HG03469 (cell line): Measurements from ENCODE around the gene KAZN.

ENCODE experiments used
- ATAC-seq: cut with Tn5 transposase; IDR thresholded peaks from one replicate; pipeline ENCODE4 v1.9.1; 2021; ENCODE audit warnings: mild to moderate bottlenecking, moderate library complexity, moderate number of reproducible peaks; ENCODE audit not compliant: unreplicated experiment

Gene KAZN

DNA sequence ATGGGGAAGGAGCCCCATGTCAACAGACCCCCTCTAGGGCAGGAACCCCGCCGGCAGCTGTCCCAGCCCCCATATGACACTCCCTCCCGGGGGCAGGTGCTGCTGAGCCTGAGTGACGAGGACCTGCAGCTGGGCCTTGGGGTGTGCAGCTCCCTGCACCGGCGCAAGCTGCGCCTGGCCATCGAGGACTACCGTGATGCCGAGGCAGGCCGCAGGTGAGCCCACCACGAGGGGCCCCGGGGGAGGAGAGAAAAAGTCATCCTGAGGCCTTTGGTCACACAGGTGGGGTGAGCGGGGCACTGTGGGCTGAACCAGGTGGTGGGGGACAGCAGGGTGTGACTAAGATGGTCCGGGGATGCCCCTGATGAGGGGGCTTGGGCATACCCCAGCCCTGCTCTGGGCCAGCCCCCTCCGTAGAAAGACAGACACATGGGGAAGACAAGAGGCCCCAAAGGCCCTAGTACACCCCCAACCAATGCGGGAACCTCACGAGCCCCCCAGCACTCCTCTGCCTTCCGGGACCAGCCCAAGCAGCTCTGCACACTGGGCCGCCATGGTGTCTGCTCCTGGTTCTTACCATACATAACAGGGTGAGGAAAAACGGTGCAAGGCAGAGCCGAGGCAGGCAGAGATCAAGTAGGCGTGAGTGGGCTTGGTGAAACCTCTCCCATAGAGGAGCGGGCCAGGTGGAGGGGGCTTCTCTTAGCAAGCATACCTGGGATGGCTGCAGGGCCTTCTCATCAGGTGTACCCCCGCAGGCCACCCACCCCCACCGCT, 496.4 kb downstream of the KAZN start:
- ATAC-seq: no peak

DNA sequence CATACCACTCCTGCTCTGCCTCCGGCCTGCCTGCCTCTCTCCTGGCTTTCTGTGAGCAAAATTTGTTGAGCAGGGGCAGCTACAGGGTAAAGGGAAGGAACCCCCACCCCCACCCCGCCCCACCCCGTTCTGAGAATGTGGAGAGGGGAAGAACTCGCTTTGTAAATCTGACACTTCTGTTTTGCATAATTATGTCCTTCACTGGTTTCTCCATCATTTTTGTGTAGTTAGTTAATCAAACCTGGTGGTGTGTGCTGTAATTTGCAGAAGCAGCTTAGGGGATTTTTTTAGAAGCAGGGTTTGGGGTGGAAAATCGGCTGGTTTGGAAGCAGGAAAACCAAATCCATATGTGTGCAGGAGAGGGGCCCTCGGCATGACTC, 497.0 kb downstream of the KAZN start:
- ATAC-seq: no peak

GRCh38 chr1:15096293-15096692, 497.8 kb downstream of the KAZN start:
- ATAC-seq: no peak

DNA sequence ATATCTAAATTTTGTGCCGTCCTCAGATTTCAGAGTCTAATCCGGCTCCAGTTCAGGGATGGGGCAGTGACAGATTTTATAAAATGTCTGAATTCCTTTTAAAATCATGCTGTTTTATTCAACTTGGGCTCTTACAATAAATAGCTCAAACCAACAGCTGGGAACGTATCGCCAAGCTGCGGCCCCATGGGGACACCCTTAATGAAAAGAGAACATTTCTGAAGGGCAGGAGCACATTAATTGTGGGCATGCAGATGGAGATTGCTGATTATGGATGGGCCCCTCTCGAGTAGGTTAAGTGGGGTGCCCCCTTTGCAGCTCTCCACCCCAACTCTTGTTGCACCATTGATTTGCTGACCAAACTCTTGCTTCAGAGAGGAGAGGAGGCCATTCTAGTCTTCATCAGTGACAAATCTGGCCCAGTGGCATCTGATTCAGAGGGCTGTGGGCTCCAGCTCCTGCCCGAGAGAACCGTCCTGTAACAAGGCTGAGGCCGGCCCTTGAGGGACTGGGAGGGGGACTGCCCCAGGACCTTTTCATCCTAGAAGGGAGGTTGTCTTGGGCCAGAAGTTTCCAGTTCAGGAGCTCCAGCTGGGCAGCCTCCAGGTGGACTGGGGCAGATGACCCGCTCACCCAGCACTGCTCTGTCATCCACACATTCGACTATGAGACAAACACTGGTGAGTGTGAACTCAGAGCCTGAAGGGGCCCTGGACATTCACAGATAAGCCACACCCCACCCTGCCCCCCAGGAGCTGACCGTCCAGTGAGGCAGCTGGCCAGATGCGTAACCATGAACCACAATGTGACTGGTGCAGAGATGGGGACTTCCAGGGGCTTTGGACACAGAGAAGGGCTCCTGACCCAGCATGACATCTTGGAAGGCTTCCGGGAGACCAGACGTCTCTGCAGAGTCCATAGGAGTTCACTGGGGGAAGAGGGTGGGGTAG, 500.0 kb downstream of the KAZN start:
- no peak for ATAC-seq

DNA sequence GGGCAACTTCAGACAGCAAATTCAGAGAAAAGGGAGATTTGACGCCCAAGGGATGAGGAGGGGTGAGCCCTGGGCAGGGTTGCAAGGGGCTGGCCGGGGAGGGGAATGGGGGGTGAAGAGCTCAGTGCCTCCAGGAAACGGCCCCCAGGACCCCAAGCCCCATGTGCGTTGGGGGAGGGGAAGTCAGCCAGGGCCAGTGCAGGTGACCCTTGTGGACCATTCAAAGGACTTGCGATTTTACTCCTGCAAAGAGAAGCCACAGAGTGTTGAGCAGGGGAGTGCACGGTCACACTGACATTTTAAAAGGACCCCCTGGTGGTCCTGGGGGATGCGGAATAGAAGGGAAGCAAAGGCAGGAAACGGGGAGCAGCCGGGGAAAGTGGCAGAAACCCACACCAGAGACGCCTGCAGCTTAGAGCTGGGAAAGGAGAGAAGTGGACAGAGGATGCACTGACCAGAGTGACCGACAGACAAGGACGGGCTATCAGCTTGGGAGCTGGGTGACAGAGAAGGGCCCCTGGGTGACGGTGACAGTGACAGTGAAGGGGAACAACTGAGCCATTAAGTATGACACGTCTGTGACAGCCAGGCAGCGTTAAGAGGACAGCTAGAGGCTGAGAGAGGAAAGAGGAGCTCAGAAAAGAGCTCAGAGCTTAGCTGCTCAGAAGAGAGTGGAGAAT, 501.1 kb downstream of the KAZN start:
- ATAC-seq: no peak

GRCh38 chr1:15100121-15100879, 501.8 kb downstream of the KAZN start:
- ATAC-seq: no peak

GRCh38 chr1:15100880-15101760, 502.6 kb downstream of the KAZN start:
- ATAC-seq: no peak

- ATAC-seq: no peak
Observed at GRCh38 chr1:15101801-15102200, 503.3 kb downstream of the KAZN start.

- ATAC-seq: no peak
Observed at GRCh38 chr1:15102646-15103045, 504.2 kb downstream of the KAZN start.

DNA sequence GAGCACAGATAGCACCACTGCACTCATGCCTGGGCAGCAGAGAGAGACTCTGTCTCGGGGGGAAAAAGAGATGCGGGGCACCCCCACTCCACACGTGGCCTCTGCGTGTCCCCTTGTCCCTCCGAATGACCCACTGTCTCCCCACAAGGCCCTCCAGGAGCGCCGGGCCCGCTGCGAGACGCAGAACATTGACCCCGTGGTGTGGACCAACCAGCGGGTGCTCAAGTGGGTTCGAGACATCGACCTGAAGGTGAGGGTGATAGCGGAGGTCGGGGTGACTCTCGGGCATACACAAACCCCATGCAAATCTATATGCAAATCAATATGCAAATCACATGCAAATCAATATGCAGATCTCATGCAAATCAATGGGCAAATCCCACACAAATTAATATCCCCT, 504.7 kb downstream of the KAZN start:
- no peak for ATAC-seq

GRCh38 chr1:15103906-15104305, 505.4 kb downstream of the KAZN start:
- no peak for ATAC-seq

DNA sequence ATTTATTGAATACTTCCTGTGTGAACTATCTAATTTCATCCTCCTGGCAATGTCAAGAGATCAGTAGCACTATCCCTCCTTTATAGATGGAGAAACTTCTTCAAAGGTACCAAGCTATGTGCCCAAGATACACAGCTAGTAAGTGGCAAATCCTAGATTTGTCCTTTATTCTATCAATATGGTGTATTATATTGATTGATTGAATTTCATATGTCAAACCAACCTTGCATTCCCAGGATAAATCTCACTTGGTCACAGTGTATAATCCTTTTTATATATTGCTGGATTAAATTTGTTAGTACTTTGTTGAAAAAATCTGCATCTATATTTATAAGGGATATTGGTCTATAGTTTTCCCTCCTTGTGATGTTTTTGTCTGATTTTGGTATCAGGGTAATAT, 506.3 kb downstream of the KAZN start:
- no peak for ATAC-seq

DNA sequence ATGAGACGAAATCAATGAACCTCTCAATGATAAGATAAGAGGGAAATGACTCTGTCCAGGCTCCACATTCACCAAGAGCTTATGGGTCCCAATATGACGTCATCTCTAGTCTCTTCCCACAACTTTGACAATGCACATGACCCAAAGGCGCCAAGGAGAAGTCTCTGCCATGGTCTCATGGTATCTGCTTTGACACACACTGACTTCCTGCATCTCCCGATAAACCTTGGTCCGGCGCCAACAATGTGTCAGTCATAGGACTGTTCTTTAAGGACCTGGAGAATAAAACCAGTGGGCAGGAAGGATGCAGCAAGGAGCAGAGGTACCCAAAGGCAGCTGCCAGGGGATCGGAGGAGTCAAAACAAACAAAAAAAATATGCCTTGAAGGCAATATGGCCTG, 508.1 kb downstream of the KAZN start:
- no peak for ATAC-seq

DNA sequence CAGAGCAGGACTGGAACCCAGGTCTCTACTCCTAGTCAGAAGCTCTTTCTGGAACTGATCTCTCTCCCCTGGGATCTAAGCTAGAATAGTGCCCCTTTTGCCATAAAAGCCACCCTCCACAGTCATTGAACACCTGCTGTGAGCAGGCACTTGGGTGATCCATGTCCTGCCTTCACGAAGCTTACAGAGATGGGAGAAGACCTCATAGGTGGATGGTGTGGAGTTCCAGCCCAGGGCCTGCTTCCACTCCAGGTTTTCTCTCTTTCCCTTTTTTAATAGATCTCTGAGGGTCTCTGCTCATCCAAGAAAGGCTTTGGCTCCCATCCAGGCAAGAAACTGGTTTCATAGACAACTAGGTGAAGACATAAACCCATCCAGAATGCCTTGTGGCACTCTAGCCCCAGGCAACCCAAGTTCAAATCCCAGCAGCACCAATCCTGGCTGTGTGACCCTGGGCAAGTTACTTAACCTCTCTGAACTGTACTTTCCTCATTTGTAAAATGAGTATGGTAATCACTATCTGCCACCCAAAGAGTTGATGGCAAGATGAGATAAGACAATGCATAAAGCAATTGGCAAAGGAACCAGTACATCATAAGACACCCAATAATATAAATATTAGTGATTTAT, 508.7 kb downstream of the KAZN start:
- no peak for ATAC-seq

DNA sequence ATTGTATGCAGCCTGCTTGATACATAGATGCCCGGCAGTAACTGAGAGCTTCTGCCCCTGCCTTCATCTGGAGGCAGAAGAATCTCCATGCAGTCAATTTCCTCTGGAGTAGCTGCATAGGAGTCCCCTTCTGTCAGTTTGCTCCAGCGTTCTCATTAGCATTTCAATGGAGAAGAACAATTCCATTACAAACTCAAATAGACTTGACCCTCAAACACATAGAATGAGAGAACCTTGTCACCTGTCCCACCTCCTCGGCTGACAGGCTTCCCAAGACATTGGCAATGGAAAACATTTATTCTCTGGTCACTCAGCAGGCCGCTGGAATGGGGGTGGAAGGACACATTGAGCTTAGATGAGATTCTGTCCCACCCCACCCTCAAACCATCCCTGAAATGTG, 509.4 kb downstream of the KAZN start:
- no peak for ATAC-seq

DNA sequence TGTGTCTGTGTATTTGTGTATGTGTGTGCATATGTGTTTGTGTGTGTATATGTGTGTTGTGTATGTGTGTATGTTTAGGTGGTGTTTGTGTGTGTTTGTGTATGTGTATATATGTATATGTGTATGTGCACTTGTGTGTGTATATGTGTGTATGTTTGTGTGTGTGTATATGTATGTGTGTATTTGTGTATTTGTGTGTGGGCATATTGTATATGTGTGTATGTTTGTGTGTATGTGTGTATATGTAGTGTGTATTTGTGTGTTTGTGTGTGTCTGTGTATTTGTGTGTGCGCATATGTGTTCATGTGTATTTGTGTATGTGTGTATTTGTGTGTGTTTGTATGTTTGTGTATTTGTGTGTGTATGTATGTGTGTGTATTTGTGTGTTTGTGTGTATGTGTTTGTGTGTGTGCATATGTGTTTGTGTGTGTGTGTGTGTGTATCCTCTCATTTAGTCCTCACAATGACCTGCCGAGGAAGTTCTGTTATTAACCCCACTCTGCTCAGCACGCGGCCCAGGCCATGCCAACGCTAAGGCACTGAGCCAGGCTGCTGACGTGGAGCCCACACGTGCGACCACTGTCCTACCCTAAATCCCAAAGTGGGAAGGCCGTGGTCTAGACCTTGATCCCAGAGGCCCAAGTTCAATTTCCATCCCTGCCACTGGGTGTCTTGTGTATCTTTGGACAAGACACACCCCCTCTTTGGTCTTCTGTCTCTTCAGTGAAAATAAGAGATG, 511.8 kb downstream of the KAZN start:
- no peak for ATAC-seq

GRCh38 chr1:15110867-15111230, 512.4 kb downstream of the KAZN start:
- no peak for ATAC-seq

- ATAC-seq: no peak
Observed at GRCh38 chr1:15113146-15113545, 514.7 kb downstream of the KAZN start.

GRCh38 chr1:15114884-15115283, 516.4 kb downstream of the KAZN start:
- no peak for ATAC-seq
